ENCODE measurements around the gene DDX56.
A peak's percentile ranks its signal among the peaks of the same experiment; 100 is the strongest.
"Not testable (repeated sequence)": the region's sequence is repeated elsewhere in the genome, so short reads cannot be mapped to it uniquely, and the experiment has no call there.

DDX56 gene

GRCh38 chr7:44561962-44562621 is 11.6 kb downstream of the DDX56 start:
- no peak for DNase-seq

- no peak for DNase-seq
Measured at GRCh38 chr7:44561481-44561880, 12.2 kb downstream of the DDX56 start.

- no peak for DNase-seq
Measured at GRCh38 chr7:44559485-44559884, 14.2 kb downstream of the DDX56 start.

- no peak for DNase-seq
Measured at GRCh38 chr7:44557485-44557884, 16.2 kb downstream of the DDX56 start.

GRCh38 chr7:44555350-44555749 is 18.4 kb downstream of the DDX56 start:
- DNase-seq = no peak

- not testable (repeated sequence) for DNase-seq
Measured at GRCh38 chr7:44552473-44553005, 21.2 kb downstream of the DDX56 start.

GRCh38 chr7:44549457-44549856 is 24.3 kb downstream of the DDX56 start:
- no peak for DNase-seq

GRCh38 chr7:44548893-44549292 is 24.8 kb downstream of the DDX56 start:
- DNase-seq = no peak

GRCh38 chr7:44547536-44548231 is 26.0 kb downstream of the DDX56 start:
- no peak for DNase-seq

GRCh38 chr7:44541876-44542610 is 31.7 kb downstream of the DDX56 start:
- no peak for DNase-seq

GRCh38 chr7:44541028-44541869 is 32.5 kb downstream of the DDX56 start, which contains the start of gene NPC1L1:
Gene NPC1L1 (minus strand): TSS chr7:44541330. CDS start chr7:44541259, 71 bp downstream.
- DNase-seq = no peak

- DNase-seq = no peak
Measured at GRCh38 chr7:44540592-44541027, 33.1 kb downstream of the DDX56 start.

GRCh38 chr7:44539669-44540506 is 33.8 kb downstream of the DDX56 start:
- no peak for DNase-seq

GRCh38 chr7:44538798-44539668 is 34.7 kb downstream of the DDX56 start:
- no peak for DNase-seq

GRCh38 chr7:44538093-44538797 is 35.5 kb downstream of the DDX56 start:
- no peak for DNase-seq

- DNase-seq = no peak
Measured at GRCh38 chr7:44537442-44537841, 36.3 kb downstream of the DDX56 start.

- no peak for DNase-seq
Measured at GRCh38 chr7:44536090-44536489, 37.6 kb downstream of the DDX56 start.

- DNase-seq = no peak
Measured at GRCh38 chr7:44535348-44536064, 38.2 kb downstream of the DDX56 start.

- DNase-seq = peak; percentile 7
Measured at GRCh38 chr7:44534501-44534900, 39.2 kb downstream of the DDX56 start.
